HG03135 (cell line): ENCODE data around the gene PHC2.

ENCODE experiments used
- ATAC-seq: cut with Tn5 transposase; IDR thresholded peaks from one replicate; pipeline ENCODE4 v1.9.1; 2021; ENCODE audit warnings: mild to moderate bottlenecking, moderate library complexity; ENCODE audit not compliant: unreplicated experiment

PHC2 gene

DNA sequence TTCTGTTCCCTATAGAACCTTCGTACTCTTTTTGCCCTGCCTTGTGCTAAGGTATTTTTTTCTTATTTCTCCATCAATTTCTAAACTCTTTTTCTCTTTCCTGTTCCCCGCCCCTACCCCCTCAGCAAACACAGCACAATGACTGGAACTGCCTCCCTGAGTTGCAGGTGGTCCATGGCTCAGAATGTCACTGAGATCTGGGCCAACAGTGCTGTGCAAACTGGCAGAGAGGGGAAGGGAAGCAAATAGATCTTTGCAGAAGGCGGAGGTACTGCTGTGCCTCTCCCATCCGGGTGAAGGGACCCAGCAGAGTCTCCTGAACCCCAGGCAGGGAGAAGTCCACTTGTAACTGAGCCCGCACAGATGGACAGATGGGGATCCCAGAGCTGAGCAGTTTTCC lies 77.4 kb downstream of the PHC2 start:
- ATAC-seq: no peak

DNA sequence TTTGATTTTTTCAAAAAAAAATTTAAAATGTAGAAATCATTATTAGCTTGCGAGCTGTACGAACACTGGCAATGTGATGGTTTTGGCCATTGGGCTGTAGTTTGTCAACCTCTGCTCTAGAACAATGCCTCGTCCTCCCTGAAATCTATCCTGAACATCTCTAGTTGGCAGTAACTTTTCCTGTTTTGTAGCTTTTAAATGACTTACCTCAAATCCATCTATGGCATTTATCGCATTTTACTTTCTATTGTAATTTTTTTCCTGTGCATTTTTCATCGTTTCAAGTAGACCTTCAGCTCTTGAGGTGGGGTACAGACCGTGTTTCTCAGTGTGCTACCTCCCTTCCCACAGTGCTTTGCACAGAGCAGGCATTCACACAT lies 79.6 kb downstream of the PHC2 start:
- no peak for ATAC-seq

- no peak for ATAC-seq
Measured at GRCh38 chr1:33350611-33351280, 80.1 kb downstream of the PHC2 start.

DNA sequence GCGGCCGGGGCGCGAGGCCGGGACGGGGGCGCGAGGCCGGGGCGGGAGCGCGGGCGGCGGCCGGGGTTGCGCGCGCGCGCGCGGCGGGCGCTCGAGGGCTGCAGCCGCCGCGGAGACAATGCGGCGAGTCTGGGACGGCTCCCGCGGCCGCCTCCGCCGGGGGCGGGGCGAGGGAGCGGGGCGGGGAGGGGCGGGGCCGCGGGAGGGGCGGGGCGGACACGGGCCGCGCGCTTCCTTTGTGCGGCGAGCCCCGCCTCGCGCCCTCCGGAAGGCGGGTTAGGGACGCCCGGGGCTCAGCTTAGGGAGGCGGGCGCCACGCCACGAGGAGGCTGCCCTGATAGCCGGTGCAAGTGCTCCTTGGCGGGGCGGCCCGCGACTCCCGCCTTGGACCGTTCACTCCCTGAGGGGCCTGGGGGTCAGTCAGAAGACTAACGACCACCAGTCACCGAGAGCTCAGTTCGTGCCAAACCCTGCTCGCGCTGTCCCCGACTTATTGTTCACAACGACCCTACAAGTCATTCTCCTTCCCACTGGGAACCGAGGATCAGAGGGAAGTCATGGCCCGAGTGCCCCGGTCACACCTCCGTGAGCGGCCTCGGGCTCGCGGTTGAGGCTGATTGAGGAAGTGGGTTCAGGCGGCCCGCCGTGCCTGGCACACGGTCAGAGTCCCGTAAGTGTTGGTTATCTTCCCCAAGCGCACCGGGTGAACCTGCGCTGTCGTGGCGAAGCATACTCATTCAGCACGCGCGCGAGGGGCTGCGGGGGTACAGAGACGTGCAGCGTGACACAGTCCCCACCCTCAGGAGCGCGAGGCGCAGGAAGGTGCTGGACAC lies 80.9 kb downstream of the PHC2 start:
- ATAC-seq: peak; percentile 72

- ATAC-seq: peak; percentile 36
Measured at GRCh38 chr1:33349081-33349759, 81.7 kb downstream of the PHC2 start.

DNA sequence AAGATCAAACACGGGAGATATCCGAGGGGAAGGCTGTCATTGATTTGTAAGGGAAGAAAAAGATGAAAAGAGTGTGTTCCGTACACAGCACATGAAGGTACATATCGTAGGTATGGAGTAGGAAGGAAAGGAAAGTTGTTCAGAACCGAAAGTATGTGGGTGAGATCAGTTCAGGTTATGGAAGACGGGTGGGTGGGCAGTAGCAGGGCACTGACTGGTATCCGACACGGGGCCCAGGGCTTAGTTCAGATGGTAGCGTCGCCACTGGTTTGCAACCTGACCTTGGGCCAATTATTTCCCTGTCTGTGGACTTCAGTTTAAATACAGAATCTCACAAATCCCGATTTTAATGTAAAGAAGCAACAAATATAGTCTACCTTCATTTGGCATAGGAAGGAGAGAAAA lies 82.2 kb downstream of the PHC2 start:
- ATAC-seq: no peak

DNA sequence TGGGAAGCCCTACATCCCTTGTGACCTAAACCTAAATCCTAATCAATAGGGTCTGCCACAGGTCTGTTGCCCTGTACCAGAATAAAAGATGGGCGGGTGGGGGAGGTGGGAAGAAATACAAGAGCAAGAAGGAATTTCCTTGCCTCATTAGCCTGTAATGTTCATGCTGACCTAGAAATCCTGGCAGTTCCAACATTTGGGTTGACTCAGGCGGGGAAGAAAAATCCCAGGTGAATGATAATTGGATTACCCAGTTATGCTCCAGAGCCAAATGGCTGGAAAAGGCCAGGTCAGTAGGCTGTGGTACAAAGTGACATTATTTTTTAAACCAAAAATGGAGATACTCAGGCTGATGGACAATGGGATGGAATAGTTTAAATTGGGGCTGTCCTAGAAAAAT lies 82.7 kb downstream of the PHC2 start:
- ATAC-seq: no peak

- ATAC-seq: no peak
Measured at GRCh38 chr1:33347650-33347992, 83.3 kb downstream of the PHC2 start.

DNA sequence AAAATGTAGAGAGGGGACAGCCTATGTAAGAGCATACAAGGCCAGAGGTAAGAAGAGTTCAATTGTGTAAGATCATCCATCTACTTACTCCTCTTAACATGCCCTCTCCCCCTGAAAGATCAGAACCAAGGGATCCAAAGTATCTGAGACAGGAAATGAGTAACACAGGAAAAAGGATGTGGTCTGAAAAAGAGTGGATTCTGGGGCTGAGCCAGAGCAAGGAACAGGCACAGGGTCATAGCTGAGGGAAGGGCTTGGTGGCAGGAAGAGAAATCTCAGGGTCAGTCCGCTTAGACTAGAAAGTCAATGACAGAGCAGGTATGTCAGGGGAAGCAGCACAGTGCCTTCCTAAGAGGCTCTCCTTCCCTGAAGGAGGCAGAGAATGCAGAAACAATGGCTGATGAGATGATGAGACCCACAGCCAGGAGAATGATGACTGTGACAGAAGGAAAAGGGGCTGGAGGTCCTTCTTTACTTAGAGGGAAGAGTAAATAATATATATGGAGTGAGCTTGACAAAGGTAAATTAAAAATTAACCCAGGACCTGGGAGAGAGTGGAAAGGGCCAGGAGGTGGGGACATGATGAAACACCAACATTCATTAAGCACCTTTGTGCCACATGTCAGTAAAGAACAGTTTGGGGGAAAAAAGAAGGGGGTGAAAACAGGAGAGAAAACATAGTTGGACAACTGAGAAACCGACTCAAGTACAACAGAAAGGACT lies 83.8 kb downstream of the PHC2 start:
- no peak for ATAC-seq

DNA sequence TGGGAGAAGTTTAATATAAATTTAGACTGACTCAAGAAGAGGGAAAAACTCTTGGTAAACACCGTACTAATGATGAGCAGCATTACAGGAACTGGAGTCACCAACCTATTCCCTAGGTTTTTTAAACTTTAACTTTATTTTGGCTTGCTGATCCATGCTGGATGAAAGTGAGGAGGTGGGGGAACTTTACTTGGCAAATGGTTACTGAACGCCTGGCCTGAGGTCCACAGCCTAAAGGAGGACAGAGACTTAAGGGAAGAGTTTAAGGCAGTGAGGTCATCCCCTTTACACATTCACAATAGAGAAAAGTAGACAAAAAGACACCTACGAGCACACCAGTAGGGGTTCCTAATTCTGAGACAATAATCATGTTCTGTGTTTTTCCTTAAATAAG lies 84.4 kb downstream of the PHC2 start:
- no peak for ATAC-seq

- no peak for ATAC-seq
Measured at GRCh38 chr1:33344896-33345560, 85.9 kb downstream of the PHC2 start.

- ATAC-seq: no peak
Measured at GRCh38 chr1:33343539-33343938, 87.4 kb downstream of the PHC2 start.

DNA sequence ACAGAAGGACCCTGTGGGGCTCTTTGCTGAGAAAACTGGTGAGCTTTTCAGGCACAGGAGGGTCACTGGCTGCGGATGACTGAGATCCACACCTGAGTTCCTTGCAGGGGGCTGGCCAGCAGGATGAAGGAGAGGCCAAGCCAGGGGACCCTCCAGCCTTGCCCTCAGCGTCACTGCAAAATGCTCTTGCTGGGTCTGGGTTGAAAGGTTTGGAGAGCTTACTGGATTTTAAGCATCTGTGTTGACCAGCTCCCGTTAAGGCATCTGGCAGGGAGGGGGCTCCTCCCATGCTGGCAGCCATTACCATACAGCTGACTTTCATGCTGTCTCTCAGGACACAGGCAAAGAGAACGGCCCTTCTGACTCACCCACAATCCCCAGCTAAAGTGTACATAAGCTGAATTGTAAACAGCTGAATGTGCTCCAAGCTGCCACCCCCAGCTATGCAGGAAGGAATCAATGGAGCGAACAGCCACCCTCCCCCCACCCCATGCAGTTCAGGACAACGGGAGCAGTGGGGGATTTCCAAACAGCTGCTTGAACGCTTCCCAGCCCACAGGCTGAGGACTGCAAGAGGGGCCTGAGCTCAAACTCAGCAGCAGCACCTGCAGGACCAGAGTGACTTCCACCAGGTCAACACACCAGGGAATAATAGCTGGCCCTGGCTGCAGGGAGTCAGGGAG lies 88.7 kb downstream of the PHC2 start:
- ATAC-seq: no peak

DNA sequence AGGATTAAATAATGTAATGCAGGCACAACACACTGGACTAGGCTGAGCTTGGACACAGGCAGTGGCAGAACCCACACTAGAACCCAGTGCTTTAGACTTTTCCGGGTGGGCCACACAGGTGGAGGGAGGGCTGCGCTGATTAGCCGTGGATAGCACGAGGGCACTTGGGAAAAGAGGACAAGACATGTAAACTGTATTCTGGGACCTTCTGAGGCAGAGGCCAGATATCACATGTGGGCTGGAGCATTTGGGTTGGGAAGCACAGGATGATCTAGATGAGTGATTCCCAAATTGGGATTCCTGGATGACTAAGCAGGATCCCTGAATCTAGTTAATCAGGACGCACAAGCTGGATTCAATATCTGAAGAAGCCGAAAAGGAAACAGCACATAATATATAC lies 89.7 kb downstream of the PHC2 start:
- ATAC-seq: no peak

GRCh38 chr1:33339413-33339812 lies 91.5 kb downstream of the PHC2 start:
- no peak for ATAC-seq

GRCh38 chr1:33338440-33339211 lies 92.3 kb downstream of the PHC2 start:
- no peak for ATAC-seq

- ATAC-seq: no peak
Measured at GRCh38 chr1:33338048-33338439, 92.9 kb downstream of the PHC2 start.

DNA sequence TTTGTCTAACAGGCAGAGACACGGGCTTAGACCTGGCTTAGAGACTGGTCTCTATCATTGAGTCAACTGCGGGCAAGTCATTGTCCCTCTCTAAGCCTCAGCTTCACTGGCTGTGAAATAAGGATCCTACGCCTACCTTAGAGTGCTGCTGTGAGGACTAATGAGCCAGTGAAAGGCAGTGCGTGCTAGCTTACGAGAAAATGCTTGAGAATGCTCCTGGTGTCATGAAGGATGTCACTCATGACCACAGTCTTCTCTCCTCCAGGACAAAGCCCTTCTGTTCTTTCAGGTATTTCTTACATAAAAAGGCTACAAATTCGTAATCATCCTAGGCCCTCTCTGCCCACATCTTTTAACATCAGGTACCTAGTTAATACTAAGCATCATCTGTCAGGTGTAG lies 93.5 kb downstream of the PHC2 start:
- ATAC-seq: no peak

GRCh38 chr1:33336580-33336979 lies 94.3 kb downstream of the PHC2 start:
- no peak for ATAC-seq

- ATAC-seq: no peak
Measured at GRCh38 chr1:33335020-33335419, 95.9 kb downstream of the PHC2 start.
